B cell (primary cell): ENCODE data around the gene CACNA1G.

Source experiments
- CTCF ChIP-seq: fragments of 200-600 bp; IDR thresholded peaks from one replicate; pipeline ENCODE4 v1.8.0; 2022; ENCODE audit warnings: antibody characterized with exemption, mild to moderate bottlenecking
- EZH2 ChIP-seq: IDR thresholded peaks from 2 replicates; pipeline ENCODE4 v1.6.1; 2012; ENCODE audit warnings: borderline replicate concordance, low read depth, mild to moderate bottlenecking, moderate library complexity, low read length; ENCODE audit not compliant: insufficient read depth, poor library complexity, severe bottlenecking

- no peak for TF ChIP-seq CTCF
- TF ChIP-seq EZH2 = no peak
Observed at GRCh38 chr17:50605429-50605828, 44.9 kb downstream of the CACNA1G start.
